ENCODE measurements around the gene DMRT1.

DMRT1 gene

DNA sequence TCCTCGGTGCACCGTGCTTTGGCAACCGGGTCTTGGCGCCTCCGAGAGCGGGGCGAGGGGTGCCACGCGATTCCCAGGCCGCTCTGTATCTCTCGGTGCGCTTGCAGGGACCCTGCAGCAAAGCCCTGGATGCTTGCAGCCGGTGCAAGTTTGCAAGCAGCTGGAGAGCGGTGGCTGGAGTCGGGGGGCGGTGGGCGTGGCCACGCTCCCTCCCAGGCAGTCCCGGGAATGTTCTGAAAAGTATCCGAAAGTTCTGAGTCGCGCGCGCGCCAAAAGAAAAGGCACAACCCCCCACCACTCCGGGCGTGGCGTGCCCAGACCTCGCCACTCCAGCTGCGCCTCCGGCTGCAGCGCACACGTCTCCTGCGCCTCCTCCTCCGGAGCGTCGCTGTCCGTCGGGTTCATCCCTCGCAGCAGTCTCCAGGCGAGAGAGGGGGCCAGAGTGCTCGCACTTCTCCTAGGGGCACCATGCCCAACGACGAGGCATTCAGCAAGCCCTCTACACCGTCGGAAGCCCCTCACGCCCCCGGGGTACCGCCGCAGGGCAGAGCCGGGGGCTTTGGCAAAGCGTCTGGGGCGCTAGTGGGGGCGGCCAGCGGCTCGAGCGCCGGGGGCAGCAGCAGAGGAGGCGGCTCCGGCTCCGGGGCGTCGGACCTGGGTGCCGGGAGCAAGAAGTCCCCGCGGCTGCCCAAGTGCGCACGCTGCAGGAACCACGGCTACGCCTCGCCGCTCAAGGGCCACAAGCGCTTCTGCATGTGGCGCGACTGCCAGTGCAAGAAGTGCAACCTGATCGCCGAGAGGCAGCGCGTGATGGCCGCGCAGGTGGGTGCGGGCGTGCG, at the start of gene DMRT1:
Gene DMRT1 (plus strand): TSS at position 327 of the 839 bp plus-strand sequence. CDS start 142 bp downstream, at position 469.
- DNase-seq = no peak

DNA sequence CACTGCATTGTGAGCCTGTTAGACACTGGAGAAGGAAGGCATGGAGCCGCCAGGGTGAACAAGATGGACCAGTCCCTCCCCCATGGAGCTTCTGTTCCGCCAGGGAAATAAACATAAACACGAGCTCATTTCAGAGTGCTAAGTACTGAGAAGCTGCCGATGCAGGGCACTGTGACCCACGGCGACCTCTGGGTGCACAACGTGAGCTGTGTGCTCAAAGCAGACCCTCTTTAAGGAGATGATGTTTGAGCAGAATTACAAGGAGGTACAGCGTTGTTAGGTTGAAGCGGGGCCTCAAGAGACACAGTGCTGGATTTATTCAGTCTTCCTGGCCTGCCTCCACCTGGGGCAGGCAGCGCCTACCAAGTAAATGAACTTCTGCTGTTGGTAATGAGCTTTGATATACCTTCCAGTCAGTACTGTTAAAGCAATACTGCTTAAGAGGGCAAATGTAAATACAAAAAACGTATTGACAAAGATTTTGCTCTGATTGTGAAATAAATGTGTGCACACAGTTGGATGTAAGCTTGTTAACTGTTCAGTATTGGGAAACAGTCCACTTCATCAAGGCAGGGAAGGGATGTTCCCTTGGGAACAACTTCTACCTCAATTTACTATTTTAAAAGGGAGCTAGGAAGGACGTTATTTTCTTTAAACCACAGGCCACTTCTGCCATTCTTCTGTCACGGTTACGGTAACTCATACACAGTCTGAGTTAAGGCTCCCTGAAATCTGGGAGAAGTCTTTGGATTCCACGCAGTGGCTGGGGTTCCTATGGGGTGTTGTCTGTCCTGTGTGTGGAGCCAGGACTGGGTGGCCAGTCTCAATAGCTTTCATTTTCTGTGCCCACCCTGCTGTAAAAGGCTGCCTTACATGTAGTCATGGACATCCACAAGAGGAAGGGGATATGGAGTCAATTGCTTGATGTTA, 48.9 kb upstream of the DMRT1 start:
- peak in 1 of 2 experiments; percentile 4 for DNase-seq

DNA sequence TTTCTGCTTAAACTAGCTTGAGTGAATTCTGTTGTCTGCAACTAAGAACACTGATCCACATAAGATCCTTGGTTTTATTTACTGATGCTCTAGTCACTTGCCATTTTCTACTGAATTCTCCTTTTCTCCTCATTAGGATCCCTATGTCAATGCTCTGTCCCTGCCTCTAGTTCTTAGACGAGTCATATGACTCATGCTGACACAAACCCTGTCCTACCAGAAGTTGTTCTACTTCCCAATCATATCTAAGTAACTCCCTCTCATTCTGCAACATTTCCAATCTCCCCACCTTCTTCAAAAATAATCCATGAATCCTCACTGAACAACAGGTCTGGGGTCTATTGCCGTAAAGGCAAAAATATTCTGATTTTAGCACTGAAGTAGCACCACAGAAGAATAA, 47.1 kb upstream of the DMRT1 start:
- DNase-seq = no peak

DNA sequence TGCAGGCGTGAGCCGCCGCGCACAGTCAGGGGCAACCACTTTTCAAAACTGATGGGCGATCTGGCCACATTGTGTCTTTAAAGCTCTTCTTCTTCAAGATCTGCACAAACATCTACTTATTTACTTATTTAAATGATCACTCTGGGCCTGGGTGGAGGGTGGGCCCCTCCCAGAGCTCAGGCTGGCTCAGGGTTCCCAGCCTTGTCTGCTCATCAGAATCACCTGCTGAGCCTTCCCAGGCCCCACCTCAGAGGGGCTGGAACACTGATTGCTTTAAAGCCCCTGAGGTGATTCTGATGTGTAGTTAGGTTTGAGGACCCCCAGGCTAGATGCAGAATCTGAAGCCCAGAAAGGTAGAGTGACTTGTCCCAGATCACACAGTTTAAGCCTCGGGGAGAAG, 45.6 kb upstream of the DMRT1 start:
- DNase-seq = no peak

DNA sequence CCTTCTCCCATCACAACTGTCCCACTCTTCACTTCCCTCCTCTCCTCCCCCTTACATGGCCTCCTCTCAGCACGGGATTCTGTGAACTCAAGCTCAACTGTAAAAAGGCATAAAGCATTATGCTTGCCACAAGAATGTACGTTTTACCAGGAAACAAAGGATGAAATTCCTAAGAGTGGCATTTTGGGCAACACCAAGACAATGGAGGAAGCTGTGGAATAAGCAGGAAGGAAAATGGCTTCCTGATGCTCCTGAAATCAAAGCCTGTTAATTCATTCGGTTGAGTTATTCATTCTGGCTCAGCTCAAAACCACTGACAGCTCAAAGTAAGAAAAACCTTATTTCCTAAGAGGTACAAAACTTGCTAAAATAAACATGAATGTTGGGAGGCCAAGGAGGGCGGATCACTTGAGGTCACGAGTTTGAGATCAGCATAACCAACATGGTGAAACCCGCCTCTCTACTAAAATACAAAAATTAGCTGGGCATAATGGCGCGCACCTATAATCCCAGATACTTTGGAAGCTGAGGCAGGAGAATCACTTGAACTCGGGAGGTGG, 40.8 kb upstream of the DMRT1 start:
- no peak for DNase-seq

DNA sequence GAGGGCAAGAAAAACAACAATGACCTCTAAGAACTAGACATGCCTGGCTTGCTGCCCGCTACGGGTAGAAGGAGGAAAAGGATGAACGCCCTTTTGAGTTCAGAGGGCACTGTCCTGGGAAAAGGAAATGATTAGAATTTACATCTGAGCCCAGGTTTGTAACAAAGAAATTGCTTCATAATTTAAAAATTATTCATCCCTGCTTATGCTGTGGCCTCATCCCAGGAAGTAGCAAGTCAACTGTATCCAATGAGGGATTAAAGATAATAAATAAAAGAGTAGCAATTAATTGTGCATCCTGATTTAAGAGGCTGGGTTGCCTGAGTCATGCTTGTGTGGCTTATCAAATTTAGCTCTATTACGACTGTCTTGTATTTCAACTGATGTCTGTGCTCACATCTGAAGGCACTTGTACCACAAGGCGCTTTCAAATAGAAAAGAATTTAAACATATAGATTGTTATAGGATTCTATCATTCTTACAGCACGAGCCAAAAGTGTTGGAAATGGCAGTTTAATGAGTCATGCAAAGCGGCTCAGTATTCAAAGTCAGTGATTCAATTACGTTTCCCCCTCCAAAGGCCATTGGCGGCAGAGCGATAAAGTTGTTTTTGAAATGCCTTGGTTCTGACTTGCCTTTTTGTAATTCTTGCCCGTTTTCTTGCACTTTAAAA, 40.0 kb upstream of the DMRT1 start:
- DNase-seq = no peak

DNA sequence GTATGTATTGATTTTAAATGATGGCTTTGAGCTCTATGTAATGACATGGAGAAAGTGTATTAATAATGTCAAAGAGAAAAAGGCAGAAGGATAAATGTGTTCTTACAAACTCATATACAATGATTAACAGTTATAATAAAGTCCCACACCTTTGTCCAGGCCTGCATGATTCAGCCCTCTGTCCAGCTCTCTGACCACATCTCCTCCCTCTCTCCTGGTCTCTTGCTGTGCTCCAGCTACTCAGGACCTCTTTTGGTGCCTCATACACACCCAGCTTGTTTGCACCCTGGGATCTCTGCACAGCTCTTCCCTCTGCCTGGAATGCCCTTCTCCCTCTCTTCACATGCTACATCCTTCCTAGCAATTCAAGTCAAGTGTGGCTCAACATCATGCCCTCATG, 37.5 kb upstream of the DMRT1 start:
- DNase-seq = no peak

DNA sequence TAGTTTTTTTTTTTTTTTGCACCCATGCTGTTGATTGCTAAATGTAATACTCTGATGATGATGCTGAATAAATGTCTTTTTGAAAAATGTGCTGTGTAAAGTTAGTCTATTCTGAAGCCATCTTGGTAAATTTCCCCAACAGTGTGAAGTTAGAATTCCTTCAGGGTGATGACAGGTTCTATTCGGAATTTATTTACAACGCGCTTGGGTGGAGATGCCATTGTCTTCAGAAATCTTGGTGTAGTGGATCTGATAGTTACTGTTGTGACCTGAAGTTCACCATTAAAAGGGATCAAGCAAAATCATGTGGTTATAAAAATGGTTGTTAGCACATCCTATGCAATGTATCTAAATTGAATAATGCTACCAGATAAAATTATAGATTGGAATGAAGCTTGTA, 36.3 kb upstream of the DMRT1 start:
- DNase-seq = no peak

DNA sequence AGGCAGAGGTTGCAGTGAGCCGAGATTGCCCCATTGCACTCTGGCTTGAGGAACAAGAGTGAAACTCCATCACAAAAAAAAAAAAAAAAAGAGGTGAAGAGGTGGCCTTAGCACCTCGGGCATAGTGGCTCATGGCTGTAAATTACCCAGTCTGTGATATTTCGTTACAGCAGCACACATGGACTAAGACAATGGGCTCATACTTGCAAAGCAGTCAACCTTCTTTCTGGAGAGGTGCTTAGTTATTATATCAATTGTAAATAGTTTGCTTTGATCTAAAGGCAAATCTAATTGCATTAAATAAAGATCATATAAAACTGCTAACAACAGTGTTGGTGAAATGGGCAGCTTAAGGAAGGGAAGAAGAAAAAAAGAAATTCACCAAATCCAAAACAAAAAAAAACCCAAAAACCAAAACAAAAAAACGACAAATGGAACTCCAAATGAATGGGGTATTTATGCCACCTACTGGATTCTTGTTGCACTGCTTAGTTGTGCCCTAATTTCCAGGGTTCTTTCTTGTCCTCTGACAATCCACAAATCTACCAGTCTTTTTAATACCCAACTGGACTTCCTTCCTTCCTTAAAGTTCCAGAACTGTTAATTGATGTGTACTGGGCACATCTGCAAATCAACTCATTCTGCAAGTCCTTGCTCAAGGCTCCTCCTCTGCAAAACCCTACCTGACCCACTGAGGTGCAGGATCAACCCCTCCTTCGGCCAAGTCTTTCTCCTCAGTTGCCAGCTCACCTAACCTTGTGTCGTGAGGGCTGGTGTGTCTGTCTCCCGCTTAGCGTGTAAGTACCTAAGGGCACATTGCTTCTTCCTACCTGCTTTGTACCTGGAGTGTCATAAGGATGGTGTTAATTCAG, 35.0 kb upstream of the DMRT1 start:
- peak; percentile 45 to 58 for DNase-seq

DNA sequence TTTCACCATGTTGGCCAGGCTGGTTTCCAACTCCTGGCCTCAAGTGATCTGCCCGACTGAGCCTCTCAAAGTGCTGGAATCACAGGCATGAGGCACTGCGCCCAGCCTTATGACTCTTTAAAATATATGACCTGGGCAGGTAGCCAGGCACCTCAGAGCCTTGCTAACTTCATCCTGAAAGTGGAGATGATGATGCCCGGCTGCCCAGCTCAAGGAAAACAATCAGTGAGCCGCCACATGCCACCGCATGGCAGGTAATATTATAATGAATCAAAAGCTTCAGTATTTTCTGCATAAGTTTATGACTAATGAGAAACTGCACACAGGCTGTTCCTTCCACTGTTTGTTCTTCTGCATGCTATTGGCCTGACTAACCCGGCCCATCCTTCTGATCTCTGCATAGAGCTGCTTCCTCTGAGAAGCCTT, 30.4 kb upstream of the DMRT1 start:
- no peak for DNase-seq

DNA sequence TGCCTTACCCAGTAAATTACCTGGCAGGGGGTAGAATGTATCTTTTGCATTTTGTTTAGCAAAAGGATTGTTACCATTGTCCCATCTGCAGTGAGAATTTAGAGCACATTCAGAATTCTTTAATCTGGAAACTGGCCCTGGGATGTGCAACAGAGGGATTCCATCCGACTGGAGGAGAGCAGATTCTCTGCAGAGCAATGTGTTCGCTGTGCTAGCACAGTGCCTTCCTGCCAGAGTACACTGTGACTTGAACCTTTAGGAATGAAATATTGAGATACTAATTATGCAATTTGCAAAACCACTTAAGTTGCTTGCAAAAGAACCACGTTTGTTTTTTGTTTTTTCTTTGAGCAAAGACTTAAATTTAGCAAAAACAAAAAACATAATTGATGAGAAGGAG, 22.5 kb upstream of the DMRT1 start:
- no peak for DNase-seq

DNA sequence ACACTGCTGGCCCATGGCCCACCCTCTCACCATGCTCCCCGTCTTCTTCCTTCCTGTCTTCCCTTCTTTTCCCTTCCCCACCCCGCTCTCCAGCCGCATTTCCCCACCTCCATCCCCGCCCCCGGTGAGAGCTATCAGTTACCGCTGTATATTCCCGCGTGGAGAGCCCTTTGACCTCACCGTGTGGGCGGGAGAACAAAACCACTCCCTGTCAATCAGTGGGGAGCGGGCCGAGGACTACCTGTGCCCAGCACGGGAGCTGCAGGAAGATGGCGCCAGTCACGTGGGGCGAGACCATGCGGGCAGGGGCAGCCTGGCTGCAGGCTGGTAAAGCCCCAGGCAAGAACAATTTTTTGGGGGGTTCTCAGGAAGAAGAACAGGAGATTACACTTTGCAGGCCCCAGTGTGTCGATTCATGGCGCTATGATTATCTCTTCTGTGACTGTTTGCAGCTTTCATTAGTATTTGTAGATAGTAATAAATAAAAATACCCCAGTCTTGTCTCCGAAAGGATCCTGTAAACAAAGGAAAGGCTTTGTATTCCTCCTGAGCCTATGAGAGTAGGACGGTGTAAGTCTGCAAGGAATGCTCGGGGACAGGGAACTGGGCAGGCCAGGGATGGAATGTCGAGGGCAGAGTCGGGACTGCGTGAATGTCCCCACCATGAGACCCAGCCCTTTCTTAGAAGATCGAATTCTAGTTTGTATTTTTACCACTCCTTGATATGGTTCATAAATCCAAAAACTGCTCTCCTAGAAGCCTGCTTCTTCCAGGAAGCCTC, 14.8 kb upstream of the DMRT1 start:
- no peak for DNase-seq

DNA sequence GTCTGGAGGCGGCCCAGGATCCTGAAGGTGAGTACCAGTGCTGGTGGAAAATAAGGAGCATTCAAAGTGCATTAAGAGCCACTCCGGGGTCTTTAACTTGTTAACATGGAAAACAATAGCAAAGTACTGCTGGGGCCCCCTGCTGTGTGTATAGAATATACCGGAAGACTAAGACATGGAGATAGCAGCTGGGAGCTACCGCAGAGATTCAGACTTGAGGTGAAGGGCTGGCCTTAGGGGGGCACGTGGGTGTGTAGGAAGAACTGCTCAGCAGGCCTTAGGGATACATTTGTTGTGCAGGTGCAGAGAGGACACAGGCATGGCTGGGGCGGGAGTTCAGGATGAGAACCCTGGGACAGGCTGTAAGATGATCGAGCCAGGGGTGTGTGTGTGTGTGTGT, 1.2 kb upstream of the DMRT1 start:
- DNase-seq = no peak

DNA sequence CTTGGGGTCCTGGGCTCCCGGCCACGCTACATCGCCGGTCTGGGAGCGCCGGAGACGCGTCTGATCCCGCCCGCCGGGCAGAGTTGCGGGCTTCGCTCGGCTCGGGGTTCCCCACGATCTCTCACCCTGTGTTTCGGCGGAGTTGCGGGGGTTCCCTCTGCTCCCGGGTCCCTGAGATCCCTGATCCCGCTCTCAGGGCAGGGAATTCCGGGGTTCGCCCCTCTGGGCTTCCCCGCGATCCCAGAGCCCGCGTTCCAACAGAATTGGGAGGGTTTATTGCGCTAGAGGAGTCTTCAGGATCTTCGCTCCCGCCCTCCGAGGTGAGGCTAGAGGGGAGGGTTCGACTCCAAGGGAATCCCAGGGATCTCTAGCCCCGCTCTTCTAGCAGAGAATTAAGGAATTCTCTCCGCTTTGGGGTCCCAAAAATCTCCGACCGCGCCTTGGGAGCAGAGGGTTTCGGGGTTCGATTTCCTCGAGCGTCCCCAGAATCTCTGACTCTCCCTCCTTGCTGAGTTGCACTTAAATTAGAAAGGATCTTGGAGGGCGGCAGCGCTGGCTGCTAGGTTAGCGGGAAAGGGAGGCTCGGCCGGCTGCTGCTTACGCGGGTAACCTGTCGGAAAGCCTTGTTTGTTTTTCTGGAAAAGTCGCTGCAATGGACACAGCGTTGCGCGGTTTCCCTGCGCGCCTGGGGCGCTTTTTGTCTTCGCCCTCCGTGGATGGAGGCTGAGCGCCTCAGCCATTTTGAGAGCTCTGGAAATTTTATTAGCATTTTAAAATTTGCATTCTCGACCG, 1.3 kb downstream of the DMRT1 start:
- DNase-seq = no peak

DNA sequence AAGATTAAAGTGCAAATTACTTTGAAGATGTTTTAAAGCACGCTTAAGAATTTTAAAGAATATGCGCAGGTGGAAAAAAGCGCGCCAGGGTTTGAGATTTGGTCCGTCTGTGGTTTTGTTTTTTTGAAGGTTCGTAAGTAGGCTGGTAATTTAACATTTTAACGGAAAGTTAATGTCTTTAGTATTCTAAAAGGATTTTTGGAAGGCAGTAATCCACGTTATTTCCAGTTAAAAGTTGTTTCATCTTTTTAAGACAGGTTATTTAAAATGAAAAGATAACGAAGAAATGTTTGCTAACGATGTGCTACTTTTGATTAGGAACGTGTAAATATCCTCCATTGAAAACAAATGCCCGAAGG, 1.9 kb downstream of the DMRT1 start:
- DNase-seq = no peak

DNA sequence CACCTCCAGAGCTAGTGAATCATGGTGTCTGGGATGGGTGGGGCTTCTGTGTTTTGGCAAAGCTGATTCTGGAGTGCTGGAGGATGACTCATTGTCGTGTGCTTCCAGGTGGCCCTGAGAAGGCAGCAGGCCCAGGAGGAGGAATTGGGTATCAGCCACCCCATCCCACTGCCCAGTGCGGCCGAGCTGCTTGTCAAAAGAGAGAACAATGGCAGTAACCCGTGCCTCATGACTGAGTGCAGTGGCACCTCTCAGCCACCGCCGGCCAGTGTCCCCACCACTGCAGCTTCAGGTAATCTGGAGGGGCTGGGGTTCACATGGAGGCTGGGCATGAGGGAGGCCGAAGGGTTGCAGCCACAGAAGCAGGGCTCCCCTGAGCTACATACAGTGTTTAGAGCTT, 5.4 kb downstream of the DMRT1 start:
- no peak for DNase-seq

DNA sequence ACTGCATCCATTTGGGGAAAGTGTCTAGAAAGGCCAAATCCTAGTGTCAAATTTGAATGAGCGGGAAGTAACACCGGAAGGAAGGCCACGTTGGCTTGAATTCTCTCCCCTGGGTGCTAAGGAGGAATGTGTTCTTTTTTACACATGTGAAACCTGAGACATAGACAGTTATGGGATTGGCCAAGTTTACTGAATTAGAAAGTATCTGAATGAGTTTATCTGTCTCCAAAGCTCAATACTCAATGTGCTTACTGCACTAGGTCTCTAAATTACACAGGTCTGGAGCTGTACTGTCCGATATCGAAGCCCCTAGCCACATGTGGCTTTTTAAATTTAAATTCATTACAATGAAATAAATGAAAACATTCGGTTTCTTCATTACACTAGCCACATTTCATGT, 6.0 kb downstream of the DMRT1 start:
- DNase-seq = no peak

DNA sequence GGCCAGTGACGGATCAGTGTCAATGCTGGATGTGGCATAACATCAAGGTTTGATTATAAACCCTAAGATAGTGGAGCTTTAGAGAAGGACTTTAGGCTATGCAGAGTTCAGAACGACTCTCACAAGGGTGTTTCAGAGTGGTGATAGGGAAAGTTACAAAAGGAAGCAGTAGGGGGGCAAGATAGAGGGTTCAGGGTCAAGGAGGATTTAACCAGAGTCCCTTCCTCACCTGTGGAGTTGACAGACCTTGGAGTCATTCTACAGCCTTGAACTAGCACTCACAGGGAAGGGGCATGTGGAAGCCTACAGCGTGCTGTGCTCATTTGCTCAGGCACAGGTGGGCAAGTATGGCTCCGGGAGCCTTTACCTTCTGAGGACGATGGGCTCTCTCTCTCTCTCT, 7.9 kb downstream of the DMRT1 start:
- DNase-seq = no peak

DNA sequence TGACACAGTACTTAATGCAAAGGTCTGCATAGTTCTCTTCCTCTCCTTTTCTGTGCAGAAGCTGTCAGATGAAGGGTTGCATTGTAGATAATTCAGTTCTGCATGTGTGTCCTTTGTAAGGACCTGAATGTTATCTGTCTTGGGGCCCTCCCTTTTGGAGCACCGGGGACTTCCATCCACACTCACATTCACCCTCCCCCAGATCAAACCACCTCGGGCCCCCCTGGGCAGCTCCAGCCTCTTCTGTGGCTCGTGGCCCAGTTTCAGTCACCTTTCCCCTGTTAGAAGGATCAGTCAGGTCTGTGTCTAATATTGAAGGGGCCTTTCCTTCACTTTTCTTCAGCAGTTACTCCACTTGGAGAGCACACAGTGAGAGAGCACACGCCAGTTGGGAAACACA, 11.0 kb downstream of the DMRT1 start:
- DNase-seq = no peak

DNA sequence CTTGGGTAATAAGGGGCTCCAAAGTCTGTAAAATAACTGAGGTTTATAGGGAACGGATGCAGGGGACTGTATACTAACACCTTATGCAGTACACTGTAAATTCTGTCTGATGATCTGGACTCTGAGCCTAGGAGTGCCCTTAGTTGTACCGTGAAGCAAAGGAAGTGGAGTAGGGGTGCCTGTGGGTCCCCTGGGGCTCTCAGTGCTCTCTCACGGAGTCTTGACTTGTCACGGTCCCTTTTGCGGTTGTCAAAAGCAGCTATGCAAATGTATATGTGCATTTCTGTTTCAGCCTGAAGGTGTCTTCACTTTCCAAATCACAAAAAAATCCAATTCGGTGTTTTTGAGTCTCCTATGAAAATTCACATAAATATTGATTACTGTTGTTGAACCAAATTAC, 17.8 kb downstream of the DMRT1 start:
- no peak for DNase-seq
